ENCODE data around the gene CNIH2.

CNIH2 gene

GRCh38 chr11:66333220-66333877, 55.4 kb downstream of the CNIH2 start:
- no peak for DNase-seq

Data from NCI-H774 (cell line).